Panc1 (cell line): ENCODE data around the gene EXOC5. TPM values are rescaled to one million over a fixed set of nuclear protein-coding genes. Genes with fewer than 3 reads are reported as not detected.

Experiments used
- ATAC-seq: fragments of 200-7000 bp; cut with Tn5 transposase; 2 replicates; pipeline ENCODE4 v1.9.1; 2020; ENCODE audit warnings: mild to moderate bottlenecking, moderate library complexity
- BruUV-seq: library from RNA; stranded (reverse); fragments of 400-500 nt; replicated peaks from 2 replicates; lab custom pipeline; 2021; lab: Mats Ljungman, UMichigan
- CTCF ChIA-PET: fragments of 300-600 bp; sonication (Branson Sonifier 250); formaldehyde crosslinking; loops from one replicate; lab custom pipeline; 2022; ENCODE audit warnings: antibody characterized with exemption; lab: Charles Lee
- POLR2A ChIA-PET: fragments of 300-600 bp; sonication (Branson Sonifier 250); formaldehyde crosslinking; loops from one replicate; lab custom pipeline; 2022; ENCODE audit warnings: antibody characterized with exemption; lab: Charles Lee
- DNase-seq: peaks from one replicate; pipeline ENCODE4 v3.0.0-alpha.2; 2010; ENCODE audit warnings: low read depth, low spot score
- H3K27ac ChIP-seq: 2 replicates; pipeline ENCODE4 v1.5.1; 2011; ENCODE audit warnings: mild to moderate bottlenecking, low read length, inconsistent platforms
- H3K27me3 ChIP-seq: fragments of 200-500 bp; sonication (Bioruptor generic); 2 replicates; pipeline ENCODE4 v1.6.0; 2014; ENCODE audit warnings: low read length, inconsistent platforms; ENCODE audit not compliant: control insufficient read depth, insufficient read depth
- H3K36me3 ChIP-seq: fragments of 200-500 bp; sonication (Bioruptor generic); 2 replicates; pipeline ENCODE4 v1.5.1; 2014; ENCODE audit warnings: inconsistent platforms, mild to moderate bottlenecking, low read length, moderate library complexity; ENCODE audit not compliant: control insufficient read depth, insufficient read depth
- H3K4me1 ChIP-seq: 2 replicates; pipeline ENCODE4 v1.5.1; 2011; ENCODE audit warnings: inconsistent platforms, mild to moderate bottlenecking, low read length, moderate library complexity; ENCODE audit not compliant: control insufficient read depth, insufficient read depth
- H3K4me3 ChIP-seq, 2 experiments: 2 replicates each; pipeline ENCODE4 v1.5.1; 2011 to 2012; ENCODE audit warnings: low read depth in 2 of 2, low read length in 2 of 2, mild to moderate bottlenecking in 2 of 2, inconsistent platforms in 1 of 2, moderate library complexity in 1 of 2
- H3K9me3 ChIP-seq: fragments of 200-500 bp; sonication (Bioruptor generic); 2 replicates; pipeline ENCODE4 v1.5.1; 2014; ENCODE audit warnings: low read depth, mild to moderate bottlenecking, inconsistent platforms, low read length, moderate library complexity; ENCODE audit not compliant: control insufficient read depth, insufficient read depth
- POLR2AphosphoS5 ChIP-seq: IDR thresholded peaks from 2 replicates; pipeline ENCODE4 v1.6.1; 2012; ENCODE audit warnings: mild to moderate bottlenecking, low read depth, low read length, moderate library complexity
- SIN3A ChIP-seq: IDR thresholded peaks from 2 replicates; pipeline ENCODE4 v1.6.1; 2012; ENCODE audit warnings: low read depth, mild to moderate bottlenecking, low read length, moderate library complexity, borderline replicate concordance; ENCODE audit not compliant: insufficient read depth
- TCF7L2 ChIP-seq: IDR thresholded peaks from 2 replicates; pipeline ENCODE4 v1.6.1; 2011; ENCODE audit warnings: mild to moderate bottlenecking, low read depth, low read length, inconsistent platforms
- in situ Hi-C: cut with HindIII; loops from 2 replicates; pipeline ENCODE4 v1.10.0; 2016; ENCODE audit warnings: low sequenced_read_pairs, low pct_unique_long_range_greater_than_20kb
- intact Hi-C: fragments of 100-400 bp; cut with micrococcal nuclease; formaldehyde crosslinking; loops from one replicate; pipeline ENCODE4 v1.10.0; 2022; ENCODE audit not compliant: unreplicated experiment
- total RNA-seq: library from RNA; stranded (reverse); gene quantifications from one replicate; pipeline ENCODE4 v1.2.1, GENCODE V29; 2021; ENCODE audit not compliant: unreplicated experiment
- TF ChIP-seq, protein P1 (sequence below): fragments of 450-650 bp; IDR thresholded peaks from 2 replicates; pipeline ENCODE4 v1.5.1; 2017; ENCODE audit warnings: mild to moderate bottlenecking
- TF ChIP-seq, protein P2 (sequence below), 2 experiments: IDR thresholded peaks; 2 replicates each; pipeline ENCODE4 v1.6.1; 2011 to 2012; ENCODE audit warnings: low read depth in 2 of 2, control low read depth in 1 of 2, low read length in 1 of 2, mild to moderate bottlenecking in 1 of 2, moderate library complexity in 1 of 2; ENCODE audit not compliant: insufficient read depth in 1 of 2

The EXOC5 gene
- total RNA-seq, 1 experiment from 2014 or later = 57.6 TPM

DNA sequence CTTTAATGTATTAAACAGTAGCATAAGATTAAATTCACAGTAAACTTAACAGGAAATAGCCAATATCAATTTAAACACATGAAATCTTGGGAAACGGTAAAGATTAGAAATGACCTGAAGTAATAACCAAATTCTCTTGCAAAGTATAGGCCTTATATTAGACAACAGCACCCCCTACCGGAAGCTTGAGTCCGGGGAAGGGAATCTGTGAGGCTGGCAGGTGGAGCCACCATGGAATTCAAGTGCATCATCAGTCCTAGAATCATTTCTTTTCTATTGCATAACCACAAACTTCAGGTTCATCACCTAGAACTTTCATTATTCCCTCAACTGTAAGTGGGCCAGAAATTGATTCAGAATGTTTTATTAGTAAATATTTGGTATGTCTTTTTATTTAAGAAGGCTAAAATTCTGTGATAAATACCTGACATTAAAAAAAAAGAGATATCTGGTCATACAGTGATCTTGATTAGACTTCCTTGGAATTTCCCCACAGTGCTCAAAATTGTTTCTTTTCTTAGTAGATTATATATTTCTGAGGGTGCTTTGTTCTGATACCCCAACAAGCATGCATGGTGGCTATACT lies 48.6 kb upstream of the EXOC5 start:
- in situ Hi-C loops = no loop called here
- peak; percentile 80 for ATAC-seq

DNA sequence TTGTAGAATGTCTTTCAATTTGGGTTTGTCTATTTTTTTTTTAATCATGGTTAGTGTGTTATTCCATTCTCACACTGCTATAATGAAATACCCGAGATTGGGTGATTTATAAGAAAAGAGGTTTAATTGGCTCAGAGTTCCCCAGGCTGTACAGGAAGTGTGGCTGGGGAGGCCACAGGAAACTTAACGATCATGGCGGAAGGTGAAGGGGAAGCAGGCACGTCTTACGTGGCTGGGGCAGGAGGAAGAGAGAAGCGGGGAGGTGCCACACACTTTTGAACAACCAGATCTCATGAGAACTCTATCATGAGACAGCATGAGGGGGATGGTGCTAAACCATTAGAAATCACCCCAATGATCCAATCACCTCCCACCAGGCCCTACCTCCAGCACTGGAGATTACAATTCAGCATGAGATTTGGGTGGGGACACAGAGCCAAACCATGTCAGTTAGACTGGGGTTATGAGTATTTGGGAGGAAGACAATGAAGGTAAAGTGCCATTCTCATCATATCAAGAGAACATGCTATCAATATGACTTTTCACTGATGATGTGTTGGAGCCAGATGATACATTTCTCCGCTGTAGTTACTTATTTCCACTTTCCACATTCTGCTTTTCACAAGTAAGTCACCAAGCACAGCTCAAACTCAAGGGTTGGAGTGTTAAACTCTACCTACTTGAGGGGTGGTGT lies 45.8 kb upstream of the EXOC5 start:
- ChIA-PET CTCF (no interaction called here), POLR2A (no interaction called here)
- BruUV-seq = no TSS peak
- intact Hi-C loops (loop anchor here (5.0 to 10.0 kb wide), 2 partner anchors 250 to 822 kb away; no protein-coding TSS in a partner anchor), in situ Hi-C loops (no loop called here)
- no peak for DNase-seq
- no peak for ATAC-seq
- no peaks in the 10 kb centered on the region for H3K36me3 ChIP-seq
- H3K27me3 ChIP-seq = no peaks in the 10 kb centered on the region
- no peak overlapping the region for H3K27ac ChIP-seq
- H3K4me1 ChIP-seq = no peaks in the 10 kb centered on the region
- TF ChIP-seq TCF7L2 (no peak), POLR2AphosphoS5 (no peak), SIN3A (no peak)
- TF ChIP-seq, protein P1, sequence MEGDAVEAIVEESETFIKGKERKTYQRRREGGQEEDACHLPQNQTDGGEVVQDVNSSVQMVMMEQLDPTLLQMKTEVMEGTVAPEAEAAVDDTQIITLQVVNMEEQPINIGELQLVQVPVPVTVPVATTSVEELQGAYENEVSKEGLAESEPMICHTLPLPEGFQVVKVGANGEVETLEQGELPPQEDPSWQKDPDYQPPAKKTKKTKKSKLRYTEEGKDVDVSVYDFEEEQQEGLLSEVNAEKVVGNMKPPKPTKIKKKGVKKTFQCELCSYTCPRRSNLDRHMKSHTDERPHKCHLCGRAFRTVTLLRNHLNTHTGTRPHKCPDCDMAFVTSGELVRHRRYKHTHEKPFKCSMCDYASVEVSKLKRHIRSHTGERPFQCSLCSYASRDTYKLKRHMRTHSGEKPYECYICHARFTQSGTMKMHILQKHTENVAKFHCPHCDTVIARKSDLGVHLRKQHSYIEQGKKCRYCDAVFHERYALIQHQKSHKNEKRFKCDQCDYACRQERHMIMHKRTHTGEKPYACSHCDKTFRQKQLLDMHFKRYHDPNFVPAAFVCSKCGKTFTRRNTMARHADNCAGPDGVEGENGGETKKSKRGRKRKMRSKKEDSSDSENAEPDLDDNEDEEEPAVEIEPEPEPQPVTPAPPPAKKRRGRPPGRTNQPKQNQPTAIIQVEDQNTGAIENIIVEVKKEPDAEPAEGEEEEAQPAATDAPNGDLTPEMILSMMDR = no peak
- no peak overlapping the region for H3K4me3 ChIP-seq
- no peaks in the 10 kb centered on the region; the same call in 1 of the 2 replicates for H3K9me3 ChIP-seq

More for the DNA sequence above, 48.6 kb upstream of the EXOC5 start:
- TF ChIP-seq SIN3A = no peak
- TF ChIP-seq, protein P1 = peak; percentile 79
- Histone ChIP-seq H3K36me3 (no peaks in the 10 kb centered on the region), H3K4me3 (no peak overlapping the region), H3K9me3 (no peaks in the 10 kb centered on the region; the same call in 1 of the 2 replicates), H3K4me1 (no peaks in the 10 kb centered on the region), H3K27ac (no peak overlapping the region), H3K27me3 (no peaks in the 10 kb centered on the region; the same call in 1 of the 2 replicates)
- ChIA-PET POLR2A (no interaction called here), CTCF (interaction anchor here (0.7 kb wide), 1 partner anchor 566 kb away, joined by 3 read pairs; no protein-coding TSS in a partner anchor)
- DNase-seq = peak; percentile 43
- BruUV-seq = no TSS peak
- intact Hi-C loops = loop anchor here (5.0 to 10.0 kb wide), 2 partner anchors 253 to 825 kb away; no protein-coding TSS in a partner anchor

DNA sequence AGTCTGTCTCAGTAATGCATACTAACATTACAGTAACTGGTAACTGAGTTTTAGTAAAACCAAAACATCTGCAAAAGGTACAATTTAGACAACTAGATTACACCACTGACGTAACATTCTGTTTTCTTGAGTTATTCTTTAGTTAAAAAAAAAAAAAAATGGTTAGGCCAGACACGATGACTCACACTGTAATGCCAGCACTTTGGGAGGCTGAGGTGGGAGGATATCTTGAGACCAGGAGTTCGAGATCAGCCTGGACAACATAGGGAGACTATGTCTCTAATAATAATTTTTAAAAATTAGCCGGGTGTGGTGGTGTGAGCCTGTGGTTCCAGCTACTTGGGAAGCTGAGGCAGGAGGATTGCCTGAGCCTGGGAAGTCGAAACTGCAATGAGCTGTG lies 34.2 kb upstream of the EXOC5 start:
- Histone ChIP-seq H3K9me3 (no peaks in the 10 kb centered on the region), H3K4me3 (no peak overlapping the region), H3K36me3 (no peaks in the 10 kb centered on the region; the same call in 1 of the 2 replicates), H3K4me1 (no peaks in the 10 kb centered on the region), H3K27me3 (no peaks in the 10 kb centered on the region), H3K27ac (no peak overlapping the region)
- BruUV-seq = no TSS peak
- ATAC-seq (no peak), DNase-seq (no peak)
- ChIA-PET CTCF (no interaction called here), POLR2A (interaction anchor here (0.6 kb wide), 1 partner anchor 222 kb away, joined by 11 read pairs; no protein-coding TSS in a partner anchor)
- TF ChIP-seq SIN3A (no peak), POLR2AphosphoS5 (no peak), TCF7L2 (no peak)
- TF ChIP-seq, protein P2, sequence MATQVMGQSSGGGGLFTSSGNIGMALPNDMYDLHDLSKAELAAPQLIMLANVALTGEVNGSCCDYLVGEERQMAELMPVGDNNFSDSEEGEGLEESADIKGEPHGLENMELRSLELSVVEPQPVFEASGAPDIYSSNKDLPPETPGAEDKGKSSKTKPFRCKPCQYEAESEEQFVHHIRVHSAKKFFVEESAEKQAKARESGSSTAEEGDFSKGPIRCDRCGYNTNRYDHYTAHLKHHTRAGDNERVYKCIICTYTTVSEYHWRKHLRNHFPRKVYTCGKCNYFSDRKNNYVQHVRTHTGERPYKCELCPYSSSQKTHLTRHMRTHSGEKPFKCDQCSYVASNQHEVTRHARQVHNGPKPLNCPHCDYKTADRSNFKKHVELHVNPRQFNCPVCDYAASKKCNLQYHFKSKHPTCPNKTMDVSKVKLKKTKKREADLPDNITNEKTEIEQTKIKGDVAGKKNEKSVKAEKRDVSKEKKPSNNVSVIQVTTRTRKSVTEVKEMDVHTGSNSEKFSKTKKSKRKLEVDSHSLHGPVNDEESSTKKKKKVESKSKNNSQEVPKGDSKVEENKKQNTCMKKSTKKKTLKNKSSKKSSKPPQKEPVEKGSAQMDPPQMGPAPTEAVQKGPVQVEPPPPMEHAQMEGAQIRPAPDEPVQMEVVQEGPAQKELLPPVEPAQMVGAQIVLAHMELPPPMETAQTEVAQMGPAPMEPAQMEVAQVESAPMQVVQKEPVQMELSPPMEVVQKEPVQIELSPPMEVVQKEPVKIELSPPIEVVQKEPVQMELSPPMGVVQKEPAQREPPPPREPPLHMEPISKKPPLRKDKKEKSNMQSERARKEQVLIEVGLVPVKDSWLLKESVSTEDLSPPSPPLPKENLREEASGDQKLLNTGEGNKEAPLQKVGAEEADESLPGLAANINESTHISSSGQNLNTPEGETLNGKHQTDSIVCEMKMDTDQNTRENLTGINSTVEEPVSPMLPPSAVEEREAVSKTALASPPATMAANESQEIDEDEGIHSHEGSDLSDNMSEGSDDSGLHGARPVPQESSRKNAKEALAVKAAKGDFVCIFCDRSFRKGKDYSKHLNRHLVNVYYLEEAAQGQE (IDR thresholded peaks at IDR 0.05; ENCODE audit: insufficient read depth in 1 of 2, low read depth in 2 of 2, low read length in 1 of 2) = no peak
- TF ChIP-seq, protein P1 = no peak
- intact Hi-C loops = no loop called here
- in situ Hi-C loops = no loop called here
